Motor neuron (in vitro differentiated cells): ENCODE data around the gene LRRC75A. TPM values are rescaled to one million over a fixed set of nuclear protein-coding genes. Genes with fewer than 3 reads are reported as not detected.
"Not testable (repeated sequence)": the region's sequence is repeated elsewhere in the genome, so short reads cannot be mapped to it uniquely, and the experiment has no call there.

Experiments
- ATAC-seq, 8 experiments: fragments of 200-7000 bp; cut with Tn5 transposase; replicated peaks in 6 of 8; 2 replicates each; pipeline ENCODE4 v1.8.0; 2021; ENCODE audit warnings: mild to moderate bottlenecking in 8 of 8, moderate library complexity in 8 of 8
- H3K27ac ChIP-seq, 2 donors: fragments of 250-450 bp; sonication (Bioruptor Pico); 2 replicates each; pipeline ENCODE4 v1.9.0; 2021; ENCODE audit warnings: antibody characterized with exemption in 2 of 2, mild to moderate bottlenecking in 2 of 2, moderate library complexity in 1 of 2
- H3K4me1 ChIP-seq, 2 donors: fragments of 250-450 bp; sonication (Bioruptor Pico); replicated peaks in 1 of 2; 2 replicates each; pipeline ENCODE4 v1.6.1; 2021; ENCODE audit warnings: antibody characterized with exemption in 2 of 2, mild to moderate bottlenecking in 2 of 2, moderate library complexity in 1 of 2
- H3K4me3 ChIP-seq, 5 donors: fragments of 250-450 bp; sonication (Bioruptor Pico); 2 replicates each; pipeline ENCODE4 v1.9.0; 2021; ENCODE audit warnings: antibody characterized with exemption in 5 of 5, mild to moderate bottlenecking in 5 of 5, moderate library complexity in 4 of 5
- WGBS, 10 experiments: fragments of 450-650 bp; shearing (Covaris generic); methylation state at CpG; one replicate each; pipeline ENCODE4 v1.0.0; 2022; 5-methylcytosine and 5-hydroxymethylcytosine counted together
- in situ Hi-C, 9 experiments: fragments of 400-800 bp; cut with MboI; loops; one replicate each; pipeline ENCODE4 v1.15.0; 2021; ENCODE audit warnings: low sequenced_read_pairs in 9 of 9, low pct_unique_long_range_greater_than_20kb in 2 of 9; ENCODE audit not compliant: unreplicated experiment in 9 of 9
- total RNA-seq, 8 experiments: library from RNA; unstranded; fragments of 300-600 nt; gene quantifications; 2 replicates each; pipeline versions ENCODE4 v1.2.3 to v1.2.4, GENCODE V29; 2022

Gene LRRC75A
- total RNA-seq, 8 experiments from 2014 or later: 3.9 to 15.8 (median 4.7) TPM

- no peak for ATAC-seq
- in situ Hi-C loops: no loop called here
- no peak overlapping the region for H3K27ac ChIP-seq
- 40 to 100% (median 89%) methylated on average over 1 of the region's 1 CpG; no CpG with 5 or more reads in 7 of the 10 experiments for WGBS, 10 experiments
- no peak overlapping the region for H3K4me3 ChIP-seq
- H3K4me1 ChIP-seq: peaks cover 14 to 21% of the 10 kb centered on the region in 2 donors
Observed at GRCh38 chr17:16442141-16442540, 49.9 kb downstream of the LRRC75A start.

- H3K4me3 ChIP-seq: peak overlapping the region in 1 of 5 donors; percentile 6
- 28 to 100% (median 58%) methylated on average over 1 to 3 of the region's 3 CpGs; no CpG with 5 or more reads in 1 of the 10 experiments for WGBS, 10 experiments
- in situ Hi-C loops: no loop called here
- peaks cover 14 to 21% of the 10 kb centered on the region in 2 donors for H3K4me1 ChIP-seq
- no peak overlapping the region for H3K27ac ChIP-seq
- ATAC-seq: no peak
Observed at GRCh38 chr17:16440901-16441629, 50.9 kb downstream of the LRRC75A start.

GRCh38 chr17:16440354-16440753 is 51.6 kb downstream of the LRRC75A start:
- H3K27ac ChIP-seq, in situ Hi-C loops, ATAC-seq: not testable (repeated sequence)
- Histone ChIP-seq H3K4me3 (peak overlapping the region; percentile 64 to 83 (median 77)), H3K4me1 (peaks cover 14 to 21% of the 10 kb centered on the region in 2 donors)
- WGBS, 10 experiments: 0 to 92% (median 41%) methylated on average over 1 to 4 of the region's 5 CpGs; no CpG with 5 or more reads in 2 of the 10 experiments

- peak overlapping the region; percentile 64 to 83 (median 77) for H3K4me3 ChIP-seq
- 0 to 41% (median 15%) methylated on average over 1 to 9 of the region's 10 CpGs; no CpG with 5 or more reads in 1 of the 10 experiments for WGBS, 10 experiments
- ATAC-seq: no peak
- peaks cover 14 to 21% of the 10 kb centered on the region in 2 donors for H3K4me1 ChIP-seq
- in situ Hi-C loops: no loop called here
- peak overlapping the region in 1 of 2 donors; percentile 82 for H3K27ac ChIP-seq
Observed at GRCh38 chr17:16439811-16440351, 52.1 kb downstream of the LRRC75A start.

- peaks cover 14 to 21% of the 10 kb centered on the region in 2 donors for H3K4me1 ChIP-seq
- 0 to 5% (median 0%) methylated on average over 3 to 17 of the region's 25 CpGs; no CpG with 5 or more reads in 1 of the 10 experiments for WGBS, 10 experiments
- no peak for ATAC-seq
- peak overlapping the region; percentile 64 to 83 (median 77) for H3K4me3 ChIP-seq
- in situ Hi-C loops: no loop called here
- peak overlapping the region; percentile 82 to 88 for H3K27ac ChIP-seq
Observed at GRCh38 chr17:16439303-16439791, 52.6 kb downstream of the LRRC75A start.

GRCh38 chr17:16438557-16439302 is 53.3 kb downstream of the LRRC75A start:
- ATAC-seq: peak; percentile 79 to 95 (median 94)
- WGBS, 10 experiments: 0 to 3% (median 0%) methylated on average over 1 to 24 of the region's 46 CpGs; no CpG with 5 or more reads in 2 of the 10 experiments
- in situ Hi-C loops: no loop called here
- Histone ChIP-seq H3K4me1 (peaks cover 14 to 21% of the 10 kb centered on the region in 2 donors), H3K4me3 (peak overlapping the region; percentile 64 to 83 (median 77)), H3K27ac (peak overlapping the region; percentile 83 to 89)

GRCh38 chr17:16438173-16438556 is 53.8 kb downstream of the LRRC75A start:
- in situ Hi-C loops: no loop called here
- peak in 1 of 8 experiments; percentile 23 for ATAC-seq
- WGBS, 10 experiments: 0 to 43% (median 13%) methylated on average over 3 to 8 of the region's 8 CpGs; no CpG with 5 or more reads in 2 of the 10 experiments
- Histone ChIP-seq H3K4me1 (peaks cover 14 to 21% of the 10 kb centered on the region in 2 donors), H3K27ac (peak overlapping the region; percentile 83 to 89), H3K4me3 (peak overlapping the region; percentile 25 to 36 (median 30))

- ATAC-seq: no peak
- Histone ChIP-seq H3K4me1 (peaks cover 14 to 21% of the 10 kb centered on the region in 2 donors), H3K27ac (no peak overlapping the region), H3K4me3 (no peak overlapping the region)
- 0 to 90% (median 40%) methylated on average over 1 to 2 of the region's 2 CpGs; no CpG with 5 or more reads in 7 of the 10 experiments for WGBS, 10 experiments
- in situ Hi-C loops: no loop called here
Observed at GRCh38 chr17:16437083-16437482, 54.9 kb downstream of the LRRC75A start.

- Histone ChIP-seq H3K4me1 (peaks cover 12 to 19% of the 10 kb centered on the region in 2 donors), H3K4me3 (no peak overlapping the region), H3K27ac (no peak overlapping the region)
- WGBS, 10 experiments: 73 to 100% (median 95%) methylated on average over 1 to 4 of the region's 14 CpGs; no CpG with 5 or more reads in 4 of the 10 experiments
- no peak for ATAC-seq
- in situ Hi-C loops: no loop called here
Observed at GRCh38 chr17:16435925-16436886, 55.8 kb downstream of the LRRC75A start.

- in situ Hi-C loops: no loop called here
- H3K27ac ChIP-seq: no peak overlapping the region
- H3K4me1 ChIP-seq: peaks cover 5 to 6% of the 10 kb centered on the region in 2 donors
- WGBS, 10 experiments: 35 to 86% (median 68%) methylated on average over 1 to 2 of the region's 8 CpGs; no CpG with 5 or more reads in 6 of the 10 experiments
- H3K4me3 ChIP-seq: no peak overlapping the region
- no peak for ATAC-seq
Observed at GRCh38 chr17:16434662-16435061, 57.3 kb downstream of the LRRC75A start.

- in situ Hi-C loops: no loop called here
- ATAC-seq: no peak
- Histone ChIP-seq H3K4me3 (no peak overlapping the region), H3K27ac (no peak overlapping the region), H3K4me1 (peaks cover 5 to 6% of the 10 kb centered on the region in 2 donors)
- 20 to 100% (median 84%) methylated on average over 1 to 2 of the region's 5 CpGs; no CpG with 5 or more reads in 4 of the 10 experiments for WGBS, 10 experiments
Observed at GRCh38 chr17:16433514-16433913, 58.5 kb downstream of the LRRC75A start.

GRCh38 chr17:16432017-16432416 is 60.0 kb downstream of the LRRC75A start:
- ATAC-seq: no peak
- Histone ChIP-seq H3K27ac (no peak overlapping the region), H3K4me3 (no peak overlapping the region), H3K4me1 (no peaks in the 10 kb centered on the region)
- whole genome bisulfite sequencing, 10 experiments: 75 to 100% (median 87%) methylated on average over 1 to 4 of the region's 15 CpGs; no CpG with 5 or more reads in 6 of the 10 experiments
- in situ Hi-C loops: no loop called here
